Hepatocyte (in vitro differentiated cells): ENCODE data around the gene ZBTB7A.

Source experiments
- CTCF ChIP-seq: fragments of 200-600 bp; sonication (generic); IDR thresholded peaks from 2 replicates; pipeline ENCODE4 v1.5.1; 2016; ENCODE audit warnings: antibody characterized with exemption, mild to moderate bottlenecking; ENCODE audit not compliant: poor library complexity
- EZH2 ChIP-seq: fragments of 200-600 bp; sonication (generic); IDR thresholded peaks from 2 replicates; pipeline ENCODE4 v1.6.1; 2016; ENCODE audit warnings: antibody characterized with exemption, mild to moderate bottlenecking, borderline replicate concordance
- EZH2phosphoT487 ChIP-seq: fragments of 200-600 bp; sonication (generic); IDR thresholded peaks from one replicate; pipeline ENCODE4 v1.6.1; 2018; ENCODE audit warnings: antibody characterized with exemption, mild to moderate bottlenecking, low read depth, moderate library complexity; ENCODE audit not compliant: unreplicated experiment, severe bottlenecking

DNA sequence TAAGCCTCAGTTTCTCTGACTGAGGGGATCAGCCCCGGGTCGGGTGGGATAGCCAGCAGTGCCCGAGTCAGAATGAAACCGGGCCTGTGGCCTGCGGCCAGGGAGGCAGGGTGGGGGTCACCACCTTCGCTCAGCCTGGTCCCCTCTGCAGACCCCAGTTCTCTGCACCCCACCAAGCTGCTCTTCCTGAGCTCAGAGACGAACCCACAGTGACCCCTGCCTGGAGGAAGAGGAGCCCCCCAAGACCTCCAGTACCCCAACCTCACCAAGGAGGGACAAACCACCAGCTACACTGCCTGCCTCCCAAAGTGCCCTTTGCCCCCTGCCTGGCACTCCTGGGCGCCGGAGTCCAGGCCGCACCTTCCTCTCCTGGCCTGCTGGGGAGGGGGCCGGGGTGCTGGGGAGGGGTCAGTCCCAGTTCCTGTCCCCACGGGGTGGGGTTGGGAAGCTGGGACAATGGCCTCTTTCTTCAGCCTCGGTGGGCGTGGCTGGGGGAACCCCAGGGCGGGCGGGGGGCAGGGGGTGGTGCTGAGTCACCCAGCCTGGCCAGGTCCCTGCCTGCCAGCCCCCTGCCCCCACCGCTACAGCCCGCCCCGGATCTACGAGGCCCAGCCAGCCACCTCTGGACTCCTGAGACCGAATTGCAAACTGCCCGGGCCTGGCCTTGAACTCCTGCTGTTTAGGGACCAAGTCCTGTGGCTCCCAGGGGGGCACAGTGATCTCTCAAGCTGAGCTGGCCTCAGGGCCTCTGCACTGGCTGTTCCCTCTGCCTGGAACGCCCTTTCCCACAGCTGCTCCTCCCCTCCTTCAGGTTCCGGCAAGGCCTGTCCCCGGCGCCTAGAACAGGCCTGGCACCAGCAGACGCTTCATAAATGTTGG lies 14.3 kb downstream of the ZBTB7A start:
- TF ChIP-seq CTCF (no peak), EZH2phosphoT487 (no peak), EZH2 (no peak)
